ENCODE data around the gene ITGB1.
"Not testable (repeated sequence)": the region's sequence is repeated elsewhere in the genome, so short reads cannot be mapped to it uniquely, and the experiment has no call there.

ITGB1 gene

GRCh38 chr10:32984003-32984600 lies 26.1 kb upstream of the ITGB1 start:
- DNase-seq (ENCODE audit: extremely low read depth, low read depth), result no peak
- no peak overlapping the region for H3K4me3 ChIP-seq (replicated peaks; ENCODE audit: low read depth, low read length)
- TF ChIP-seq, protein P1, sequence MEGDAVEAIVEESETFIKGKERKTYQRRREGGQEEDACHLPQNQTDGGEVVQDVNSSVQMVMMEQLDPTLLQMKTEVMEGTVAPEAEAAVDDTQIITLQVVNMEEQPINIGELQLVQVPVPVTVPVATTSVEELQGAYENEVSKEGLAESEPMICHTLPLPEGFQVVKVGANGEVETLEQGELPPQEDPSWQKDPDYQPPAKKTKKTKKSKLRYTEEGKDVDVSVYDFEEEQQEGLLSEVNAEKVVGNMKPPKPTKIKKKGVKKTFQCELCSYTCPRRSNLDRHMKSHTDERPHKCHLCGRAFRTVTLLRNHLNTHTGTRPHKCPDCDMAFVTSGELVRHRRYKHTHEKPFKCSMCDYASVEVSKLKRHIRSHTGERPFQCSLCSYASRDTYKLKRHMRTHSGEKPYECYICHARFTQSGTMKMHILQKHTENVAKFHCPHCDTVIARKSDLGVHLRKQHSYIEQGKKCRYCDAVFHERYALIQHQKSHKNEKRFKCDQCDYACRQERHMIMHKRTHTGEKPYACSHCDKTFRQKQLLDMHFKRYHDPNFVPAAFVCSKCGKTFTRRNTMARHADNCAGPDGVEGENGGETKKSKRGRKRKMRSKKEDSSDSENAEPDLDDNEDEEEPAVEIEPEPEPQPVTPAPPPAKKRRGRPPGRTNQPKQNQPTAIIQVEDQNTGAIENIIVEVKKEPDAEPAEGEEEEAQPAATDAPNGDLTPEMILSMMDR (IDR thresholded peaks at IDR 0.05; ENCODE audit: low read depth, low read length, missing control alignments), result no peak

GRCh38 chr10:32982911-32983909 lies 25.2 kb upstream of the ITGB1 start:
- TF ChIP-seq, protein P1 (IDR thresholded peaks at IDR 0.05; ENCODE audit: low read depth, low read length, missing control alignments), result no peak
- DNase-seq (ENCODE audit: extremely low read depth, low read depth), result no peak
- H3K4me3 ChIP-seq (replicated peaks; ENCODE audit: low read depth, low read length), result no peak overlapping the region

DNA sequence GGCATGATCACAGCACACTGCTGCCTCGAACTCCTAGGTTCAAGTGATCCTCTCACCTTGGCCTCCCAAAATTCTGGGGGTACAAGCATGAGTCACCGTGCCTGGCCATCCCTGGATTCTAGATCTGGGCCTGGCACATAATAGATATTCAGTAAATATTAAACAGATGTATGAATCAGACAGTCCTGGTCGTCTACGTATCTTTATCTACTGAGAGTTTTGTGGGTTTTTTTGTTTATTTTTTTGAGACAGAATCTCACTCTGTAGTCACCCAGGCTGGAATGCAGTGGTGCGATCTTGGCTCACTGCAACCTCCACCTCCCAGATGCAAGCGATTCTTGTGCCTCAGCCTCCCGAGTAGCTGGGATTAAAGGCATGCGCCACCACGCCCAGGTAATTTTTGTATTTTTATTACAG lies 24.3 kb upstream of the ITGB1 start:
- DNase-seq (ENCODE audit: extremely low read depth, low read depth), result no peak
- TF ChIP-seq, protein P1 (IDR thresholded peaks at IDR 0.05; ENCODE audit: low read depth, low read length, missing control alignments), result no peak
- no peak overlapping the region for H3K4me3 ChIP-seq (replicated peaks; ENCODE audit: low read depth, low read length)

GRCh38 chr10:32981760-32982159 lies 23.7 kb upstream of the ITGB1 start:
- TF ChIP-seq, protein P1 (IDR thresholded peaks at IDR 0.05; ENCODE audit: low read depth, low read length, missing control alignments), result no peak
- DNase-seq (ENCODE audit: extremely low read depth, low read depth), result no peak
- H3K4me3 ChIP-seq (replicated peaks; ENCODE audit: low read depth, low read length), result no peak overlapping the region

DNA sequence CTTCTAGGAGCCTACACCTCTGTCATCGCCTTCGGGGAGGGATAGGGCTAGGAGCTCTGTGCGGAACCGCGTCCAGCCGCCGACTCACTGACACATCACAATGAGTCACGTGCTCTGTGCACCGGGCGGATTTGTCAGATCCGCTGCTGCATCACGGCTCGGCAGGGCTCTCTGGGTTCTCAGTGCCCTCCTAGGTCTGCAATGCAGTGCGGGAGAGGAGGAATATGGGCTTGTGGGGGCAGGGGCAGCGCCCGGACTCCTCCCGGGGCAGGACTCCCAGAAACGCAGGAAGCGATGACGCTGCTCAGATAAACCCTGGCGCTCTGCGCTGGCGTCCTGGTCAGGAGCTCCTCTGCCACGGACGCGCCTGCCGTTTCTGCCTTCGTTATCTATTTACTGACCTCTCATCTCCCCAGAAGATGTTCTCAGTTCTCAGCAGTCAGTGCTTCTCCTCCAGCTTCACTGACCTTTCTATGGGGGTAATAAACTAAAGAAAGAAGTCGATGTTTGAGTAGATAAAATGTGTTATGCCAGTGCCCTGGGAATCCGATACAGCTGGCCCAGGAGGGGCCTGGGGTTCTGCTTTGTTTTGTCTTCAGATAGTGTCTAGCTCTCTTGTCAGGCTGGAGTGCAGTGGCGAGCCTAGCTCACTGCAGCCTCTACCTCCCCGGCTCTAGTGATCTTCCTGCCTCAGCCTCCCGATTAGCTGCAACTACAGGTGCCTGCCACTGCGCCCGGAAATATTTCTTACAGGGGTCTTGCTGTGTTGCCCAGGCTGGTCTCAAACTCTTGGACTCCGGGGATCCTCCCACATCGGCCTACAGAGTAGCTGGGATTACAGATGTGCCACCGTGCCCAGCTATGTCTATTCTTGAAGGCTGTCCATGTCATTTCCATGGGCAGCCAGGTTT lies 22.8 kb upstream of the ITGB1 start:
- TF ChIP-seq, protein P1 (IDR thresholded peaks at IDR 0.05; ENCODE audit: low read depth, low read length, missing control alignments), result no peak
- peak overlapping the region; percentile 31 for H3K4me3 ChIP-seq (replicated peaks; ENCODE audit: low read depth, low read length)
- peak; percentile 91 for DNase-seq (ENCODE audit: extremely low read depth, low read depth)

DNA sequence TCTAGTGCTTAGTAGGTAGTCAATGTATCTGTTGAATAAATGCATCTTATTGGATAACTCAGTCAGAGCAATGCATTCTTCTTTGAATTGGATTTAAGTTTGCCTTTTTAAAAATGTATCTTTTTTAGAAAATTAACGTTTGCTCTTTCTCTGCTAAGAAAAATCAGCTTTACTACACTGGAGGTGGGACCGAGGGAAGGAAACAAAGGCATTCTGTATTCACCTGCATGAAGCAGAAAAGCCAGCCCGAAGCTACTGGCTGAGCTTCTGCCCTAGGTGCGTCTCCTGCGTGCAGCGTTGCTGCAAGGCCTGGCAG lies 22.2 kb upstream of the ITGB1 start:
- no peak for DNase-seq (ENCODE audit: extremely low read depth, low read depth)
- peak overlapping the region; percentile 31 for H3K4me3 ChIP-seq (replicated peaks; ENCODE audit: low read depth, low read length)
- TF ChIP-seq, protein P1 (IDR thresholded peaks at IDR 0.05; ENCODE audit: low read depth, low read length, missing control alignments), result no peak

DNA sequence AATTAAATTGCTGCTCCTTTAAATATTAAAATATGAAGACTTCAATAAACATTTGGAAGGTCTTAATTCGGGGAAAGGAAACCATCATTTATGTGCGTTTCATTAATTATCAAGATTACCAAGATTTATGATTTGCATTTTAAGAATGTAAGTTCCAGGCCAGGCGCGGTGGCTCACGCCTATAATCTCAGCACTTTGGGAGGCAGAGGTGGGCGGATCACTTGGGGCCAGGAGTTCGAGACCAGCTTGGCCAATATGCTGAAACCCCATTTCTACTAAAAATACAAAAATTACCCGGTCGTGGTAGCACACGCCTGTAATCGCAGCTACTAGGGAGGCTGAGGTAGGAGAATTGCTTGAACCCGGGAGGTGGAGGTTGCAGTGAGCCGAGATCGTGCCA lies 21.7 kb upstream of the ITGB1 start:
- not testable (repeated sequence) for H3K4me3 ChIP-seq (replicated peaks; ENCODE audit: low read depth, low read length); DNase-seq (ENCODE audit: extremely low read depth, low read depth)

Measured in HFF-Myc (cell line).